SK-N-SH (cell line): ENCODE results near the gene RBM14. TPM values are rescaled to one million over a fixed set of nuclear protein-coding genes. Genes with fewer than 3 reads are reported as not detected.

ENCODE experiments used
- CTCF ChIA-PET: fragments of 300-600, 350-600 bp; formaldehyde crosslinking; extraction: SDS; loops from one replicate; lab custom pipeline; 2021; lab: Yijun Ruan, JAX
- POLR2A ChIA-PET: fragments of 350-600 bp; sonication (Branson Sonifier 250); formaldehyde crosslinking; extraction: SDS; loops from one replicate; lab custom pipeline; 2020; ENCODE audit warnings: antibody characterized with exemption, inconsistent platforms; lab: Yijun Ruan, JAX
- DNase-seq: peaks from one replicate; pipeline ENCODE4 v3.0.0; 2012
- H2AFZ ChIP-seq: fragments of 200-600 bp; sonication (generic); 2 replicates; pipeline ENCODE4 v1.8.1; 2016; ENCODE audit warnings: antibody characterized with exemption, mild to moderate bottlenecking, low read depth
- H3F3A ChIP-seq: fragments of 200-600 bp; sonication (generic); replicated peaks from 2 replicates; pipeline ENCODE3; 2016; ENCODE audit warnings: antibody characterized with exemption, mild to moderate bottlenecking; ENCODE audit not compliant: insufficient read depth
- H3K27ac ChIP-seq, 2 experiments: fragments of 200-500 bp in 1 of 2; fragments of 200-600 bp in 1 of 2; sonication (Bioruptor generic) in 1 of 2; sonication (generic), shearing (Covaris generic) in 1 of 2; 2 replicates each; pipeline versions ENCODE4 v1.5.1 to v1.6.1; 2014 to 2016; ENCODE audit warnings: low read depth in 2 of 2, inconsistent platforms in 1 of 2, low read length in 1 of 2, mild to moderate bottlenecking in 1 of 2, mixed read lengths in 1 of 2
- H3K27me3 ChIP-seq: fragments of 200-600 bp; sonication (generic), shearing (Covaris generic); 2 replicates; pipeline ENCODE4 v1.6.1; 2016; ENCODE audit warnings: mixed run types; ENCODE audit not compliant: insufficient read depth
- H3K36me3 ChIP-seq, 2 experiments: fragments of 200-500 bp in 1 of 2; fragments of 200-600 bp in 1 of 2; sonication (Bioruptor generic) in 1 of 2; sonication (generic) in 1 of 2; replicated peaks in 1 of 2; 2 replicates each; pipeline versions ENCODE3 to v1.5.1; 2014 to 2016; ENCODE audit warnings: low read length in 1 of 2, mild to moderate bottlenecking in 1 of 2; ENCODE audit not compliant: insufficient read depth in 2 of 2, control insufficient read depth in 1 of 2
- H3K4me1 ChIP-seq, 2 experiments: fragments of 200-500 bp in 1 of 2; fragments of 200-600 bp in 1 of 2; sonication (Bioruptor generic) in 1 of 2; sonication (generic), shearing (Covaris generic) in 1 of 2; 2 replicates each; pipeline versions ENCODE4 v1.5.1 to v1.6.1; 2014 to 2016; ENCODE audit warnings: low read depth in 1 of 2, low read length in 1 of 2, mixed run types in 1 of 2; ENCODE audit not compliant: insufficient read depth in 2 of 2, control insufficient read depth in 1 of 2
- H3K4me2 ChIP-seq: fragments of 200-600 bp; sonication (generic), shearing (Covaris generic); 2 replicates; pipeline ENCODE4 v1.6.1; 2017; ENCODE audit warnings: mixed run types
- H3K4me3 ChIP-seq, 2 experiments: fragments of 200-500 bp in 1 of 2; fragments of 200-600 bp in 1 of 2; sonication (Bioruptor generic) in 1 of 2; sonication (generic), shearing (Covaris generic) in 1 of 2; 2 replicates each; pipeline versions ENCODE4 v1.5.1 to v1.8.1; 2014 to 2016; ENCODE audit warnings: low read depth in 2 of 2, inconsistent platforms in 1 of 2, low read length in 1 of 2, mild to moderate bottlenecking in 1 of 2, mixed read lengths in 1 of 2, moderate library complexity in 1 of 2
- H3K79me2 ChIP-seq: fragments of 200-600 bp; sonication (generic); 2 replicates; pipeline ENCODE4 v1.8.1; 2017; ENCODE audit warnings: mild to moderate bottlenecking; ENCODE audit not compliant: insufficient read depth
- H3K9ac ChIP-seq: fragments of 200-600 bp; sonication (generic); 2 replicates; pipeline ENCODE4 v1.6.1; 2017; ENCODE audit warnings: mixed run types
- H3K9me2 ChIP-seq: fragments of 200-600 bp; sonication (generic); 2 replicates; pipeline ENCODE4 v1.6.1; 2017; ENCODE audit warnings: mixed run types
- H3K9me3 ChIP-seq: fragments of 200-600 bp; sonication (generic); 2 replicates; pipeline ENCODE4 v1.6.1; 2017; ENCODE audit warnings: mixed run types, mild to moderate bottlenecking, moderate library complexity
- H4K20me1 ChIP-seq: fragments of 200-600 bp; sonication (generic); 2 replicates; pipeline ENCODE4 v1.6.1; 2017; ENCODE audit warnings: mild to moderate bottlenecking, mixed run types; ENCODE audit not compliant: insufficient read depth
- CTCF ChIP-seq: fragments of 200-600 bp; sonication (generic); IDR thresholded peaks from 2 replicates; pipeline ENCODE4 v1.6.1; 2017; ENCODE audit warnings: antibody characterized with exemption, mild to moderate bottlenecking, moderate library complexity
- EP300 ChIP-seq, 2 experiments: IDR thresholded peaks; 2 replicates each; pipeline versions ENCODE4 v1.4.0 to v1.6.1; 2012; ENCODE audit warnings: borderline replicate concordance in 1 of 2, low read depth in 1 of 2, low read length in 1 of 2
- EZH2phosphoT487 ChIP-seq: fragments of 200-600 bp; sonication (generic); IDR thresholded peaks from 2 replicates; pipeline ENCODE4 v1.6.1; 2017; ENCODE audit warnings: low read depth, mixed run types, mild to moderate bottlenecking, antibody characterized with exemption, moderate library complexity, borderline replicate concordance
- FOXJ3 ChIP-seq: sonication (generic); formaldehyde crosslinking; IDR thresholded peaks from 2 replicates; pipeline ENCODE4 v1.5.1; 2020; ENCODE audit warnings: mild to moderate bottlenecking, missing genetic modification reagents
- GABPA ChIP-seq: IDR thresholded peaks from 2 replicates; pipeline ENCODE4 v1.4.0; 2012; ENCODE audit warnings: low read depth, mild to moderate bottlenecking
- GATA2 ChIP-seq: sonication (generic); formaldehyde crosslinking; IDR thresholded peaks from 2 replicates; pipeline ENCODE4 v1.5.0; 2020; ENCODE audit warnings: mild to moderate bottlenecking, missing genetic modification reagents
- MAX ChIP-seq: IDR thresholded peaks from 2 replicates; pipeline ENCODE4 v1.4.0; 2012; ENCODE audit warnings: low read depth
- POLR2AphosphoS5 ChIP-seq: IDR thresholded peaks from 2 replicates; pipeline ENCODE4 v1.6.1; 2012; ENCODE audit warnings: low read depth, low read length
- RCOR1 ChIP-seq: fragments of 150-350 bp; IDR thresholded peaks from 2 replicates; pipeline ENCODE4 v1.6.1; 2017; ENCODE audit warnings: antibody characterized with exemption, low read length
- REST ChIP-seq: IDR thresholded peaks from 2 replicates; pipeline ENCODE4 v1.6.1; 2012; ENCODE audit warnings: mild to moderate bottlenecking, low read depth, low read length, moderate library complexity
- RFX5 ChIP-seq: IDR thresholded peaks from 2 replicates; pipeline ENCODE4 v1.6.1; 2012; ENCODE audit warnings: mild to moderate bottlenecking, improper control_type of control experiment, low read length
- RXRA ChIP-seq: IDR thresholded peaks from 2 replicates; pipeline ENCODE4 v1.4.0; 2012; ENCODE audit warnings: low read depth, mild to moderate bottlenecking, borderline replicate concordance
- TAF1 ChIP-seq: IDR thresholded peaks from 2 replicates; pipeline ENCODE4 v1.6.1; 2012; ENCODE audit warnings: low read depth, mild to moderate bottlenecking, low read length, moderate library complexity, borderline replicate concordance
- TCF12 ChIP-seq: IDR thresholded peaks from 2 replicates; pipeline ENCODE4 v1.4.0; 2012
- USF2 ChIP-seq: fragments of 150-350 bp; IDR thresholded peaks from 2 replicates; pipeline ENCODE4 v1.6.1; 2017; ENCODE audit warnings: antibody characterized with exemption, low read length, low read depth, borderline replicate concordance
- YY1 ChIP-seq: IDR thresholded peaks from 2 replicates; pipeline ENCODE4 v1.4.0; 2012; ENCODE audit warnings: low read depth, mild to moderate bottlenecking
- WGBS: methylation state at CpG from one replicate; pipeline ENCODE4 v1.1.6; 2017; ENCODE audit warnings: low lambda C conversion rate; 5-methylcytosine and 5-hydroxymethylcytosine counted together
- polyA plus RNA-seq, 3 experiments: library from polyadenylated mRNA; depleted of rRNA; stranded (reverse); fragments of >200 nt; gene quantifications; 2 replicates each; pipeline ENCODE4 v1.2.3, GENCODE V29; 2012

Gene RBM14
- polyA plus RNA-seq, 1 of the 3 experiments (the other 2 are of a cell fraction) = 19.8 TPM

GRCh38 chr11:66595245-66595904, 21.1 kb upstream of the RBM14 start (continued):
- no peak for TF ChIP-seq USF2
- TF ChIP-seq TAF1 = no peak
- TF ChIP-seq POLR2AphosphoS5 = no peak
- TF ChIP-seq CTCF = no peak
- no peak for TF ChIP-seq GABPA
- no peak for TF ChIP-seq REST
- no peak for TF ChIP-seq TCF12
- TF ChIP-seq RCOR1 = no peak

- Histone ChIP-seq H3K4me1 (peaks cover 6 to 12% of the 10 kb centered on the region in 2 experiments; a peak in 1 of 4 replicates), H3K27me3 (no peaks in the 10 kb centered on the region), H3K4me3 (no peak overlapping the region), H3K4me2 (no peak overlapping the region), H3K36me3 (peaks cover 5 to 11% of the 10 kb centered on the region in 2 experiments), H3K9me2 (no peaks in the 10 kb centered on the region), H2AFZ (no peak overlapping the region), H4K20me1 (no peaks in the 10 kb centered on the region), H3F3A (peaks cover 7% of the 10 kb centered on the region), H3K79me2 (peaks cover 9% of the 10 kb centered on the region; the same call in 1 of the 2 replicates), H3K9ac (no peak overlapping the region), H3K9me3 (no peaks in the 10 kb centered on the region), H3K27ac (no peak overlapping the region)
- POLR2A ChIA-PET = no interaction called here
- no CpG with 5 or more reads among the region's 6 CpGs for WGBS
- CTCF ChIA-PET = interaction anchor here (1.2 kb wide), 1 partner anchor 80 kb away, joined by 3 read pairs; no protein-coding TSS in a partner anchor
- DNase-seq = no peak
- no peak for TF ChIP-seq GATA2
- TF ChIP-seq RFX5 = no peak
- TF ChIP-seq RXRA = no peak
- TF ChIP-seq EZH2phosphoT487 = no peak
- TF ChIP-seq YY1 = no peak
- TF ChIP-seq CTCF = no peak
- TF ChIP-seq EP300 (IDR thresholded peaks at IDR 0.05; ENCODE audit: borderline replicate concordance in 1 of 2, low read depth in 1 of 2, low read length in 1 of 2) = no peak
- TF ChIP-seq MAX = no peak
- TF ChIP-seq REST = no peak
- no peak for TF ChIP-seq POLR2AphosphoS5
- TF ChIP-seq FOXJ3 (CRISPR knock-in tag) = no peak
- no peak for TF ChIP-seq TAF1
These were observed 17.4 kb upstream of the RBM14 start for GRCh38 chr11:66598993-66599392.
